ENCODE data around the gene ACO2.

The ACO2 gene

DNA sequence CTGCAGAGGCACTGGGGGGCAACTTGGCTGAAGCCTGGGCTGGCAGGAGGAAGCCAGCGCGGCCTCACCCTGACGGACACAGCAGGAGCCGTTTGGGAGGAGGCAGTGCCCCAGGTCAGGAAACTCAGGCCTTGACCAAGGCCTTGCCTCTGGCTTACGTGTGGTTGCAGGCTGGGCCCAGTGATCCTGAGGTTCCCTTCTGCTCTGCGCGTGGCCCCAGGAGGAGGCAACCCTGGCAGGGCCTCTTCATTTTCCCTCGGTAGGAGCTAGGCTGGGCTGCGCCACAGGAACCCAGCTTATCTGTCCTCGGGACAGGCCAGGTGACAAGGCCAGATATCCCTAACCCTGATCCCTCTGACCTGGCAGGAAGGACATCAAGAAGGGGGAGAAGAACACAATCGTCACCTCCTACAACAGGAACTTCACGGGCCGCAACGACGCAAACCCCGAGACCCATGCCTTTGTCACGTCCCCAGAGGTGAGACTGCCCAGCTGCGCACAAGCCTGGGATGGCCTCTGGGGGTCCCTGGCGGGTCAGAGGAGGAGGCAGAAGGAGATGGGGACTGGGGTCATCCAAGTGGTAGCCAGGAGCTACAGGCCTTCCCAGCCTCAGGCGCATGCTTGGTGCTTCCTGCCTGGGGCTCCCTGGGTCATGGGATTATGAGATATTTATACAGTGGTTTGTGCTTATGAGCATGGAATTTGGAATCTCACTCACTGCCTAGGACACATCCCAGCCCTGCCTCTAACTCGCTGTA lies 54.7 kb downstream of the ACO2 start:
- no peak for DNase-seq (ENCODE audit: low spot score)

DNA sequence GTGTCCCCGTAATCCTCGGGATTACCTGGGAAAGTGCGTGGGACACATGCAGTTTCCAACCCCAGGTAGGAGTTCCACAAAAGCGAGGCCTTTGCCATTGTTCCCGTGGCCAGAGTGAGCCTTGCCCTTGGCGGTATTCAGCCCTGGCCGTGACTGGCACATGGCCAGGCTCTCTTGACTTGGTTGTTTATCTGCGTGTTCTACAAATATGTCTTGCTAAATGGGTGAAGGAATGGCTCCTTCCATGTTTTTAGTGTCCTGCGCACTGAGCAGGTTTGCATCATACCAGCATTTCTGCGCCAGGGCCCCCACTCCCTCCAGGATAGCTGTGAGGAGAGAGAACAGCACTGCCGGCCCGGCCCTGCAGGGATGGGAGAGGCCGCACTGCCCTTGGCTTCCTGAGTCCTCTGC lies 55.3 kb downstream of the ACO2 start:
- DNase-seq (ENCODE audit: low spot score) = no peak

DNA sequence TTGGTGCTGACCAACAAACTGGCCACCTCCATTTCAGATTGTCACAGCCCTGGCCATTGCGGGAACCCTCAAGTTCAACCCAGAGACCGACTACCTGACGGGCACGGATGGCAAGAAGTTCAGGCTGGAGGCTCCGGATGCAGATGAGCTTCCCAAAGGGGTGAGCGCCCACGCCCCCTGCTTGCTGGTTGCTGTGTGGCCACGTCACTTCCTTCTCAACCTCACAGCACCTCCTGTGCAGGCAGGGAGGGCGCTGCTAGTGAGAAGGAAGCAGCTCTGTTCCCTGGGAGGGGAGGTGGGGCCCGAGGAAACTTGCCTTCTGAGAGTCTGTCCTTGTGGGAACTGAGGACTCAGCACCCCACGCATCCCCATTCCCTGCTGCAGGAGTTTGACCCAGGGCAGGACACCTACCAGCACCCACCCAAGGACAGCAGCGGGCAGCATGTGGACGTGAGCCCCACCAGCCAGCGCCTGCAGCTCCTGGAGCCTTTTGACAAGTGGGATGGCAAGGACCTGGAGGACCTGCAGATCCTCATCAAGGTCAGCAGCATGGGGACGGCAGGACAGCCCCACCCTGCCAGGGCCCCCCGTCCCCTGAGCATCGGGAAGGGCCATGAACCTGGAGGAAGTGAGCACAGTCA lies 56.0 kb downstream of the ACO2 start:
- DNase-seq (ENCODE audit: low spot score) = no peak

DNA sequence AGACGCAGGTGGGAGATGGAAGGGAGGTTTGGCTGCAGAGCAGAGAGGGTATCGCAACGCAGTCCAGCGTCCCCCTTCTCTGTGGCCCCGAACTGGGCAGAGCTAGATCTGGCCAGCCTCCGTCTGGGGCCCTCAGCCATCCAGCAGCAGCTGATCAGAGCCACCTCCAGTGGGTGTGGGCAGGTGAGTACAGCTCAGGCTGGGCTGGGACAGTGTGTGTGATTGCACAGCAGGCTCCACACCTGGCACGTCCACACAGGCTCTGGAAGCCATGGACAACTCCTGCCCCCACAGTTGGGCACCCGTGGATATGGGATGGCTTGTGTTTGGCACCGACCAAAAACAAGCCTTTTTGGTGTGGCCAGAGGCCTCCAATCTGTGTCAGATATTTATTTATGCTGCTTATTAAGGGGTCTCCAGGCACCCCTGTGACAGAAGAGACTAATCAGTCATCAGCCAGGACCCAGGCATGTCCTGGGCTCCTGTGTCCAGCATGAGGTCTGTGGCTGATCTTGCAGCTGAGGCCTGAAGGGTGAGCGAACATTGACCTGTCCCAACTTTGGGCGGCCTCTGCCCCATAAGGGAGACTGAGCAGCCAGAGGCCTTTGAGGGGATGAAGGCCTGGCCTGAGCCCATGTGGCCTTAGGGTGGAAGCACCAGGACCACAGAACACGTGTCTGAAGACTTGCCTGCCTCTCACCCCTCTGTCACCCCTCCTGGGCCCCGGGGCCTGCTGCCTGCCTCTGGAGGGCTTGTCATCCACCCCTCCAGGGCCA lies 56.7 kb downstream of the ACO2 start:
- DNase-seq (ENCODE audit: low spot score) = no peak

- no peak for DNase-seq (ENCODE audit: low spot score)
Measured at GRCh38 chr22:41526226-41526829, 57.4 kb downstream of the ACO2 start.

GRCh38 chr22:41526830-41527799 lies 58.2 kb downstream of the ACO2 start:
- peak; percentile 78 for DNase-seq (ENCODE audit: low spot score)

DNA sequence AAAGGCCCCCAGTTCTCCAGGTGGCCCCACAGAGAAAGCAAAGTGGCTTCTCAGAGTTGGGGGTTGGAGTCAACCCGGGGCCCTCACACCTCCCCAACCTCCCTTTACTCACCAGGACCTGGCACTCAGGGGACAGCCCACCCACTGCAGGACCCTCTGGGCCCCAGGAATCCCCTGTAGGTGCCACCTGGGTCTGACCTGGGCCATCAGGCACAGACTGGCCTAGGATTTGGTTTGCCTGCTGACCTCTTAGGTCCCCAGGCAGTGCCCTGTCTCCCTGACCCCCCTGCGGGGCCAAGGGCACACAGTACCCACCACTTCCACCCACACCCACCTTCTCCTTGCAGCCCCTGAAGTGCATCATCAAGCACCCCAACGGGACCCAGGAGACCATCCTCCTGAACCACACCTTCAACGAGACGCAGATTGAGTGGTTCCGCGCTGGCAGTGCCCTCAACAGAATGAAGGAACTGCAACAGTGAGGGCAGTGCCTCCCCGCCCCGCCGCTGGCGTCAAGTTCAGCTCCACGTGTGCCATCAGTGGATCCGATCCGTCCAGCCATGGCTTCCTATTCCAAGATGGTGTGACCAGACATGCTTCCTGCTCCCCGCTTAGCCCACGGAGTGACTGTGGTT lies 59.3 kb downstream of the ACO2 start:
- DNase-seq (ENCODE audit: low spot score) = no peak

GRCh38 chr22:41528938-41529561 lies 60.1 kb downstream of the ACO2 start:
- DNase-seq (ENCODE audit: low spot score) = no peak

- DNase-seq (ENCODE audit: low spot score) = no peak
Measured at GRCh38 chr22:41530890-41531714, 62.2 kb downstream of the ACO2 start.

DNA sequence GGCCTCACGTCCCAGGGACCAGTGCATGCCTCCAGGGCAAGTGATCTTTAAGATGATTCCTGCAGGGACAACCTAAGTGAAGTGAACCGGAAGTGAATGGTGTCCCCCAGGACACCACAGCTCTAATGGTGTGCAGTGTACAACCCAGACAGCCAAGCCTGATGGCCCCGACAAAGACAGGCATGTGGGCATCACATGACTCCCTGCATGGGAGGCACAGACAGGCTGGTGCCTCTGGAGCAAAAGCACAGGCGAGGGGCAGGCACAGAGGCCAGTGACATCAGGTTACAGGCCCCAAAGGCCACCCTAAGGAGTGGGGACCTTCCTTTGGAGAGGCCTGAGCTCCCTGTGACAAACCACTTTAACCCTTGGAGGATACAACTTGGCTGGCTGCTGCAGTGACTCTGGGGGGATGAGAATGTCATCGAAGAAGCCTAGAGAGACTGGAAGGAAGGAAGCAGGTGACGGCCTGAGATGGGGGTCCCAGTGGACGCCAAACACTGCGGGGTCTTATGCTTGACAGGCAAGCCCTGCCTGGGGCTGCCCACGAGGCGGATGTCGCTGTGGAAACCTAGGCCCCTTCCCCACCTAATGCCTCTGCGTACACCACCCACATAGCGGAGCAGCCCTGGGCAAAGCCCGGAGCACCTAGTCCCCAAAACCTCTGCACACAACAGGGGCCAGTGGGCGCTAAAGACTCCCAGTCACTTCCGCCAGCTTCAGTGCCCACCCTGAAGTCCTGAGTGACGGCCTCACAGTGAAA lies 63.0 kb downstream of the ACO2 start:
- no peak for DNase-seq (ENCODE audit: low spot score)

GRCh38 chr22:41532908-41533825 lies 64.2 kb downstream of the ACO2 start:
- peak; percentile 83 for DNase-seq (ENCODE audit: low spot score)

DNA sequence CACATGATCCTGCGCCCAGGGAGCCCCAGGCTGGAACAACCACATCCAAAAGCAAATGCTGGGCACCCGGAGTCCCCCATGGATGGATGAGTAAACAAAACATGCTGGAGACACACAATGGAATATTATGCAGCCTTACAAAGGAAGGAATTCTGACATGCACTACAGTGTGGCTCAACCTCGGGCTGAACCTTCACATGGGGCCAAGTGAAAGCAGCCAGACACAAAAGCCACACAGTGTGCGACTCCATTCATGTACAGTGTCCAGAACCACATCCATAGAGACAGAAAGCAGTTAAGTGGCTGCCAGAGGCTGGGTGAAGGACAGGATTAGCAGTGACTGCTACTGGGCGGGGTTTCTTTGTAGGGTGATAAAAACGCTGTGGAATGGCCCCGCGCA lies 65.3 kb downstream of the ACO2 start:
- no peak for DNase-seq (ENCODE audit: low spot score)

- DNase-seq (ENCODE audit: low spot score) = no peak
Measured at GRCh38 chr22:41535244-41535643, 66.3 kb downstream of the ACO2 start.

GRCh38 chr22:41537203-41537602 lies 68.3 kb downstream of the ACO2 start:
- no peak for DNase-seq (ENCODE audit: low spot score)

- DNase-seq (ENCODE audit: low spot score) = no peak
Measured at GRCh38 chr22:41538583-41538982, 69.7 kb downstream of the ACO2 start.

DNA sequence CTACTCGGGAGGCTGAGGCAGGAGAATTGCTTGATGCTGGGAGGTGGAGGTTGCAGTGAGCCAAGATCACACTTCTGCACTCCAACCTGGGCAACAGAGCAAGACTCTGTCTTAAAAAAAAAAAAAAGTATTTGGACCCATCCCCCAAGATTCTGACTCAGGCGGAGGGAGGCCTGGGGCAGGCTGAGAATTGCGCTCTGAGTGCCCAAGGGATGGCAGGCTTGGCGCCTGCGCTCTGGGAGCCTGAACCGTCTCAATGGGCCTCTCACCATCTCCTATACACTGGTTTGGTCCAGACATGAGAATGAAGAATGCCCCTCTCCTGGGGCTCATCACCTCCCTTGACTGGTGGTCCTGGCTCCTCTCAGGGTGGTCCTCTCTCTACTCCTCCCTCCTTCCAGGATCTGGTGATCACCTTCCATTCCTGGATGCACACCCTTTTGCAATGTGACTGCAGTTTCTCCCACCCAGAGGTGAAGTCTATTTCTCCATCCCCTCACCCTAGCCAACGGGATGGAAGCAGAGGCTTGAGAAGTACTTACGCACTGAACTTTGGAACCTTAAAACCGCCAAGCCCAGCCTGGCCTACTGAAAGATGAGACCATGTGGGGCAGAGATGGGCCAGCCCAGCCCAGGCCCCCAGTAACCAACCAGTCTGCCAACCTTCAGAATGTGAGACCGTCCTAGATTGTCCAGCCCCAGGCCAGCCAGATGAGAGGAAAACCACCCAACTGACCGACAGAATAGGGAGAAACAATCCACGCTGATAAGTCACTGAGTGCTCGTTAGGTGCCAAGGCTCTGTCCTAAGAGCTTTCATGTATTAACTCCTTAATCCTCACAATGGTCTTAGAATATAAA lies 70.5 kb downstream of the ACO2 start:
- no peak for DNase-seq (ENCODE audit: low spot score)

DNA sequence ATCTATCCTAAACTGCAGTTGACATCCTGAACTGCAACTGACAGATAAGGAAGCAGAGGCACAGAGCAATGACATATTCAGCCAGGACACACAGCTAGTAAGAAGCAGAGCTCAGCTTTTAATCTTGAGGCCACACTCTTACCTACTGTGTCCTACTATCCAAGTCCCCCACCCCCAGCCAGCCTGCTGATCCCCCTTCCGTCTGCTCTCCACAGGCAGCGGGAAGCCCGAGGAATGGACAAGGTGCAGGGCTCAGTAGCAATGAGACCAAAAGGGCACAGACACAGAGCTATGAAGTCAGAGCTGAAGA lies 71.0 kb downstream of the ACO2 start:
- peak; percentile 83 for DNase-seq (ENCODE audit: low spot score)
